ENCODE results near the gene CORO7.

CORO7 gene

GRCh38 chr16:4313563-4314531 lies 102.5 kb downstream of the CORO7 start:
- peak in 1 of 56 donors; percentile 15 for DNase-seq

- peak in 5 of 56 donors; percentile 10 to 39 (median 21) for DNase-seq
Measured at GRCh38 chr16:4309833-4310266, 106.5 kb downstream of the CORO7 start.

- DNase-seq, result no peak
Measured at GRCh38 chr16:4309102-4309832, 107.1 kb downstream of the CORO7 start.

GRCh38 chr16:4307215-4308037 lies 109.0 kb downstream of the CORO7 start:
- DNase-seq, result peak in 54 of 56 donors; percentile 30 to 92 (median 74)

GRCh38 chr16:4306470-4307214 lies 109.8 kb downstream of the CORO7 start:
- peak in 1 of 56 donors; percentile 11 for DNase-seq

All from amygdala (tissue), 56 donors.